Activated CD8-positive, alpha-beta memory T cell treated with anti-CD3 and anti-CD28 coated beads, Interleukin-2, amount 10 ng/mL, durations not matched to agents 7 days and 5 days (primary cell): Measurements from ENCODE around the gene GPR137. TPM values are rescaled to one million over a fixed set of nuclear protein-coding genes. Genes with fewer than 3 reads are reported as not detected.

Experiments
- ATAC-seq: fragments of 150-1000 bp; cut with Tn5 transposase; one replicate; pipeline ENCODE4 v1.10.0; 2021; ENCODE audit warnings: moderate library complexity
- CTCF ChIA-PET: fragments of 350-600 bp; sonication (Branson Sonifier 250); formaldehyde crosslinking; loops from one replicate; lab custom pipeline; 2021; ENCODE audit warnings: antibody characterized with exemption; lab: Charles Lee
- DNase-seq: peaks from one replicate; pipeline ENCODE4 v3.0.0-alpha.2; 2020
- H3K27ac Mint-ChIP-seq: one replicate; pipeline ENCODE4 v1.8.0; 2021; ENCODE audit warnings: mild to moderate bottlenecking, mixed read lengths
- H3K27me3 Mint-ChIP-seq: one replicate; pipeline ENCODE4 v1.8.0; 2021; ENCODE audit warnings: mixed read lengths
- H3K36me3 Mint-ChIP-seq: one replicate; pipeline ENCODE4 v1.8.0; 2021; ENCODE audit warnings: mild to moderate bottlenecking, mixed read lengths
- H3K4me1 Mint-ChIP-seq: one replicate; pipeline ENCODE4 v1.8.0; 2021; ENCODE audit warnings: mixed read lengths
- H3K4me3 Mint-ChIP-seq: one replicate; pipeline ENCODE4 v1.8.0; 2021; ENCODE audit warnings: mild to moderate bottlenecking, moderate library complexity, mixed read lengths
- H3K9me3 Mint-ChIP-seq: one replicate; pipeline ENCODE4 v1.8.0; 2022; ENCODE audit warnings: low read depth, mixed read lengths
- total RNA-seq, 2 experiments: library from RNA; stranded (reverse); gene quantifications; one replicate each; pipeline ENCODE4 v1.2.3, GENCODE V29; 2021

GPR137 gene
- total RNA-seq, 2 experiments from 2014 or later, result 32.9 to 46.0 TPM

DNA sequence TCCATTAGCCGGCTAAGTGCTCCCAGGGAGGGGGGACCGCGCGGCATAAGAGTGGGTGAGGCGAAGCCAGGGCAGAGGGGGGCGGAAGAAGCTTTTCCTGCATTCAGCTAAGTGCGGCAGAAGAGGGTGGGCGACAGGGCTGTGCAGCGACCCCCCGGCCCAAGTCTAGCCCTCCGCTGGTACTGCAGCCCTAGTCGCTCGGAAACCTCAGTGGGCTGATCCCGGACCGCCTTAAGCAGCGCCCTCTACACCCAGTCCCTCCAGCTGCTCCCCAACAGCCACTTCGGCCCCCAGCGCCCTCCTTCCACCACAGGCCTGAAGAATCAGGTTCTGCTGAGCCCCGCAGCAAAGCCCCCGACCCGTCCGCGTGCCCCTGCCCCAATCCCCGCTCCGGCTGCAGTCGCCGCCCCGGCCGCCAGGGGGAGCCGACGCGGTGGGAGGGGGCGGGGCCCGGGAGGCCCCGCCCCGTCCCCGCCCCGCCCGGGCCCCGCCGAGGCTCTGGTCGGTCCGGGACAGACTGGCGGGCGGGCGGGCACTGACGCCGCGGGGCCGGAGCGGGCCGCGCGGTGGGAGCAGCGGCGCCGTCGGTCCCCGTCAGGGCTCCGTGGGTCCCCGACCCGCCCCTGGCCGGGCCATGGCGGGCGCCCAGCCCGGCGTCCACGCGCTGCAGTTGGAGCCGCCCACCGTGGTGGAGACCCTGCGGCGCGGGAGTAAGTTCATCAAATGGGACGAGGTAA, 34.5 kb upstream of the GPR137 start, which contains the start of gene PLCB3:
Gene PLCB3 (plus strand): TSS at position 515 of the 737 bp plus-strand sequence. CDS start 120 bp downstream, at position 635.
- Mint-ChIP-seq H3K27me3 (no peaks in the 10 kb centered on the region), H3K4me1 (peaks cover 29% of the 10 kb centered on the region), H3K9me3 (no peaks in the 10 kb centered on the region), H3K27ac (peak within 1 kb of the TSS; percentile 72), H3K4me3 (peak within 1 kb of the TSS; percentile 89), H3K36me3 (peaks cover 2% of the 10 kb centered on the region)
- CTCF ChIA-PET, result interaction anchor here (0.8 to 12.3 kb wide), 18 partner anchors 9 to 81 kb away, joined by 3 to 146 read pairs (median 8); partner anchors contain the start of genes BAD, CATSPERZ, ESRRA and FERMT3
- ATAC-seq (peak; percentile 71), DNase-seq (peak; percentile 68)

DNA sequence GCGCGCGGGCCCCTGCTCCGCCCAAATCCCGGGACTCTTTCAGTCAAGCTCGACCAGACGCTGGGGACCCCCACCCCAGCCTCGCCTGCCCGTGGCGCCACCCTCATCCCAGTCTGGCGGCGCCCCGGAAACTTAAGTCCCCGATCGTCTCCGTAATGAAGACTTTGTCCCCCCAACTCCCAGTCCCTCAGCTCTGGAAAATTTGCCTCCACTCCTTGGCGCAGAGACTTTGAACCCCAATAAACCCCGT, 34.0 kb upstream of the GPR137 start:
- H3K27me3 Mint-ChIP-seq, result no peaks in the 10 kb centered on the region
- peak overlapping the region; percentile 89 for H3K4me3 Mint-ChIP-seq
- DNase-seq (no peak), ATAC-seq (no peak)
- peaks cover 2% of the 10 kb centered on the region for H3K36me3 Mint-ChIP-seq
- H3K4me1 Mint-ChIP-seq, result peaks cover 29% of the 10 kb centered on the region
- H3K9me3 Mint-ChIP-seq, result no peaks in the 10 kb centered on the region
- CTCF ChIA-PET, result interaction anchor here (1.0 to 12.3 kb wide), 13 partner anchors 9 to 81 kb away, joined by 4 to 146 read pairs (median 12); partner anchors contain the start of genes BAD, CATSPERZ, ESRRA and FERMT3
- peak overlapping the region; percentile 69 for H3K27ac Mint-ChIP-seq

DNA sequence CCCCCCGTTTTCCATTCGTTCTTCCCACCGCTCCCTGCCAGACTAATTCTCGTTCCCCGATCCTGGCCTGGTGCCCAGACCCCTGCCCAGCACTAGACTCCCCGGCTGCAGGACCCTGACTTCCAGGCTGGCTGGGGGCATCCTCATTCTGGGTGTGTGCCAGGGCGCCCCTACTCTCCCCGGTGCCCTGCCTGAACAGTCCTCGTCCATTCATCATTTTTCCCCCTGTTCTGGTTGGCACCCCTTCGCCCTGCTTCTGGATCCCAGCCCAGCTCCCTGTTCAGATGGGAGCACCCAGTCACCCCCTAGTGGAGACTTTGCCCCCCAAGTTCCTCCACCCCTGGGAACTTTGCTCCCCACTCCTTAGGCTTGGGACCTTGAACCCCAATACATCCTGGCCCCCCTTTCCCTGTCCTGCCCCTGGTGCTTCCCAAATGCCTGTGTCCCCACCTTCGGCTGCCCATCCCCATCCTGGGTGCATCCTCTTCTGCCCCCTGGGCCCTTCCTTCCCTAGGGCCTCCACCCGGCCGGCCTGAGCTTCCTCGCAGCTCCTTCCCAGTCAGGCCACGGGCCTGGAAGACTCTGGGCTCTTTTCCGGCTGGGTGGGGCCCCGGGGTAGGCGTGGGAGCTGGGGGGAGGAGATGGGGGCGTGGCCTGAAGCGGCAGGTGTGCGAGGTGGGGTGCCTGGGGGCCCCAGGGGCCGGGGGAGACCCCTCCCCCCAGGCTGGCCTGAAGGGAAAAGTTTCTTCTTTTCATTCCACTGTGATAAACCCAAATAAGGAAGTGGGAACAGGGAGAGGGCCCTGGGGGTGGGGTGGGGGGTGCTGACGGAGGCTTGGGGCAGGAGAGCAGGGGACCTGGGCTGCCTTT, 33.4 kb upstream of the GPR137 start:
- Mint-ChIP-seq H3K27me3 (no peaks in the 10 kb centered on the region), H3K36me3 (peaks cover 2% of the 10 kb centered on the region), H3K27ac (peak overlapping the region; percentile 69), H3K4me1 (peaks cover 26% of the 10 kb centered on the region), H3K9me3 (no peaks in the 10 kb centered on the region), H3K4me3 (peak overlapping the region; percentile 89)
- DNase-seq, result no peak
- CTCF ChIA-PET, result interaction anchor here (0.6 to 12.3 kb wide), 13 partner anchors 8 to 536 kb away, joined by 3 to 146 read pairs (median 12); partner anchors contain the start of genes BAD, CATSPERZ, ESRRA and FERMT3
- ATAC-seq, result no peak

DNA sequence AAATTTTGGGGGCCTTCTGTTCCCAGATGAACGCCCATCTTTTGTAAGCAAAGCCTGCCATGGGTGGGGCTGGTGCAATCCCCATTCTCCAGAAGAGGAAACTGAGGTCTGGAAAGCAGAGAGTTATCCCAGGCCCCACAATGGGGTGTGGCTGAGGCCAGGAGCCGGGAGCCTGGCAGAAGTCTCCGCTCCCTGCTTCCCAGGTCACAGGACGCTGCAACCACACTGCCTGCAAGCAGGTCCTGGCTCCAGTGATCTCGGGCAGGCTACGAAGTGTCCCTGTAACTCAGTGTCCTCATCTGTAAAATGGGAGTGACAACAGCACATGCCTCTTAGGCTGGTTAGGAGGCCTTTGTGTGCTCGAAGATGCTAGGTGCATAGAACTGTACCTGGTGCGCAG, 32.6 kb upstream of the GPR137 start:
- H3K27ac Mint-ChIP-seq, result no peak overlapping the region
- H3K9me3 Mint-ChIP-seq, result no peaks in the 10 kb centered on the region
- peaks cover 4% of the 10 kb centered on the region for H3K36me3 Mint-ChIP-seq
- no peaks in the 10 kb centered on the region for H3K27me3 Mint-ChIP-seq
- no peak overlapping the region for H3K4me3 Mint-ChIP-seq
- CTCF ChIA-PET, result interaction anchor here (1.1 to 4.7 kb wide), 6 partner anchors 11 to 48 kb away, joined by 5 to 68 read pairs (median 19); partner anchors contain the start of genes BAD, FKBP2 and GPR137
- no peak for ATAC-seq
- DNase-seq, result no peak
- H3K4me1 Mint-ChIP-seq, result peaks cover 23% of the 10 kb centered on the region

DNA sequence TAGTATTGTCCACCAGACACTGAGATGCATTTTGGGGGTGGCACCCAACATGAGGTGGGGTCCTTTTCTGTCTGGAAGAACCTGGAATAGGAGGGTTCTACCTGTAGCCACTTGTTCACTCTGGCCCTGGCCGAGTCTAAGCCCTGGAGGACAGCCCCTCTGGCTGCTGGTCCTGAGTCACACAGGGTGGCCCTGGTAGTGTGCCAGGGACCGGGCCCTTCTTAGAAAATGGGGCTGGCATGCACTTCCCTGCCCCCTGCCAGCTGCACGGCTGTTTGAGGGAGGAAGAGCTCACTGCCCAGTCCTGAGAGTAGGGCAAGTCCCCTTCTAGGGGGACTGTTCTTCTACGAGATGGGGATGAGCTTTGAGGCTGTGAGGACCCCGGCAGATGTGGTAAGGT, 32.2 kb upstream of the GPR137 start:
- H3K36me3 Mint-ChIP-seq, result peaks cover 4% of the 10 kb centered on the region
- no peaks in the 10 kb centered on the region for H3K27me3 Mint-ChIP-seq
- H3K4me3 Mint-ChIP-seq, result no peak overlapping the region
- H3K4me1 Mint-ChIP-seq, result peaks cover 21% of the 10 kb centered on the region
- ATAC-seq (no peak), DNase-seq (no peak)
- CTCF ChIA-PET, result interaction anchor here (0.9 to 1.9 kb wide), 4 partner anchors 13 to 49 kb away, joined by 4 to 7 read pairs (median 5); partner anchors contain the start of gene BAD
- no peaks in the 10 kb centered on the region for H3K9me3 Mint-ChIP-seq
- no peak overlapping the region for H3K27ac Mint-ChIP-seq

DNA sequence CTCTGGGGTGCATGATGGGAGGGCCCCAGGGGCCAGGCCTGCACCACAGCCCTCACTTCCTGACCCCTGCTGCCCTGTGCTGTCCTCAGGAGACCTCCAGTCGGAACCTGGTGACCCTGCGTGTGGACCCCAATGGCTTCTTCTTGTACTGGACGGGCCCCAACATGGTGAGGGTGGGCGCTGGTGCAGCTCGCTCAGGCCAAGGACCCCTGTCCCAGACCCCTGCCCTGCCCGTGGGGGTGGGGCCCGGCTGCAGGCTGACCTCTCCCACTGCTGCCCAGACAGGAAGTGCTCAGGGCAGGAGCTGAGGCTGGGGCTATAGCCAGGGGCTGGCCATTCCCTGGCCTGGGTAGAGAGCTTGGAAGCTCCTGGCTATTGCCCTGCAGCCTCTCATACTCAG, 31.3 kb upstream of the GPR137 start:
- Mint-ChIP-seq H3K36me3 (peaks cover 5% of the 10 kb centered on the region), H3K27me3 (no peaks in the 10 kb centered on the region), H3K4me3 (no peak overlapping the region), H3K9me3 (no peaks in the 10 kb centered on the region), H3K4me1 (peaks cover 24% of the 10 kb centered on the region), H3K27ac (no peak overlapping the region)
- no peak for ATAC-seq
- CTCF ChIA-PET, result interaction anchor here (0.9 to 1.9 kb wide), 4 partner anchors 12 to 50 kb away, joined by 4 to 7 read pairs (median 5); partner anchors contain the start of gene BAD
- DNase-seq, result no peak

DNA sequence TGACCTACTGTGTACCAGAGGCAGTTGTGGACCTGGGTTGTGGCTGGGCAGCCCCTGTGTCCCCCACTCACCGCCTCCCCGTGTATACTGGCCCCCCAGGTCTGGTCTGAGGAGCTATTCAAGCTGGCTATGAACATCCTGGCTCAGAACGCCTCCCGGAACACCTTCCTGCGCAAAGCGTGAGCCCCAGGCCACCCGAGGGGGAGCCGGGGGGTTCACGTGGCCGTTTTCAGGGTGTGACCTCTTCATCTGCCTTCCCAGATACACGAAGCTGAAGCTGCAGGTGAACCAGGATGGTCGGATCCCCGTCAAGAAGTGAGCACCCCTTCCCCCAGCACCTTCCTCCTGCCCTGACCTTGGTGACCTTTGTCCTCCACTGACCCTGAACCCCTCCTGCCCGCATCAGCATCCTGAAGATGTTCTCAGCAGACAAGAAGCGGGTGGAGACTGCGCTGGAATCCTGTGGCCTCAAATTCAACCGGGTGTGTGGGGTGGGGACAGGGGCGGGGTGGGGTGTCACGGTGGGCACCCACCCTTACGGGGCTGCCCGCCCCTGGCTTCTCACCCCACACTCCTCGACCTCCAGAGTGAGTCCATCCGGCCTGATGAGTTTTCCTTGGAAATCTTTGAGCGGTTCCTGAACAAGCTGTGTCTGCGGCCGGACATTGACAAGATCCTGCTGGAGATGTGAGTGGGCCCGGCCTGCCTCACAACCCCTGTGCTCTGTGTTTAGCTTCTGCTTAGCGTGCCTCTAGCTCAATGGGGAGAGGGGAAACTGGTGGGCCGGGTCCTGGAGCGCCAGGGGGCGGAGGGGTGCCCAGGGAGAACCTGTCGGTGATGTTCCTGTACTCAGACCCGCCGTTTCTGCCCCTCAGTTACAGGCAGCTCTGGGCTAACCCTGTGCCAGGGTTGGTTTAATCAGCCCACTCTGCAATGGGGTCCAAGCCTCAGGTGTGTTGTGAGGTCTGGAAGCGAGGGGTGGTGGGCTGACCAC, 30.2 kb upstream of the GPR137 start:
- H3K4me3 Mint-ChIP-seq, result no peak overlapping the region
- H3K36me3 Mint-ChIP-seq, result peaks cover 9% of the 10 kb centered on the region
- H3K27ac Mint-ChIP-seq, result no peak overlapping the region
- peaks cover 27% of the 10 kb centered on the region for H3K4me1 Mint-ChIP-seq
- no peaks in the 10 kb centered on the region for H3K27me3 Mint-ChIP-seq
- H3K9me3 Mint-ChIP-seq, result no peaks in the 10 kb centered on the region
- ATAC-seq (no peak), DNase-seq (no peak)
- CTCF ChIA-PET, result interaction anchor here (1.0 to 1.6 kb wide), 4 partner anchors 11 to 51 kb away, joined by 3 to 7 read pairs (median 5); no protein-coding TSS in a partner anchor

DNA sequence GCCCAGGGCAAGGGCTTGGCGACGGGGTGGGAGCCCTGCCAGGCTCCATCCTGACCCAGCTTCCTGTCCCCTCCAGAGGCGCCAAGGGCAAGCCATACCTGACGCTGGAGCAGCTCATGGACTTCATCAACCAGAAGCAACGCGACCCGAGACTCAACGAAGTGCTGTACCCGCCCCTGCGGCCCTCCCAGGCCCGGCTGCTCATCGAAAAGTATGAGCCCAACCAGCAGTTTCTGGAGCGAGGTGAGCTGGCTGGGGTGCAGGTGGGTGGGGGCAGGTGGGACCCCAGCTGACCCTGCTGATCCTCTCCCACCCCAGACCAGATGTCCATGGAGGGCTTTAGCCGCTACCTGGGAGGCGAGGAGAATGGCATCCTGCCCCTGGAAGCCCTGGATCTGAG, 29.3 kb upstream of the GPR137 start:
- ATAC-seq (no peak), DNase-seq (no peak)
- Mint-ChIP-seq H3K27me3 (no peaks in the 10 kb centered on the region), H3K36me3 (peaks cover 9% of the 10 kb centered on the region), H3K9me3 (no peaks in the 10 kb centered on the region), H3K4me1 (peaks cover 25% of the 10 kb centered on the region), H3K27ac (no peak overlapping the region), H3K4me3 (no peak overlapping the region)
- CTCF ChIA-PET, result interaction anchor here (1.0 to 1.5 kb wide), 3 partner anchors 12 to 52 kb away, joined by 3 to 5 read pairs (median 5); no protein-coding TSS in a partner anchor

DNA sequence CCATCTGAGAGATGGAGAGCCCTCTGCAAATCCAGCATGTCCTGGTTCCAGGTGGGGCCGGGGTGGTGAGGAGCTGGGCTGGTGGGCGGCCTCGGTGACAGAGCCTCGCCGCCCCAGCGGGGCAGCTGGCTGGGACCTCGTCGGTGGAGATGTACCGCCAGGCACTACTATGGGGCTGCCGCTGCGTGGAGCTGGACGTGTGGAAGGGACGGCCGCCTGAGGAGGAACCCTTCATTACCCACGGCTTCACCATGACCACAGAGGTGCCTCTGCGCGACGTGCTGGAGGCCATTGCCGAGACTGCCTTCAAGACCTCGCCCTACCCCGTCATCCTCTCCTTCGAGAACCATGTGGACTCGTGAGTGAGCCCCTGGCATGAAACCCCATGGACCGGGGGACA, 27.3 kb upstream of the GPR137 start:
- CTCF ChIA-PET, result interaction anchor here (1.0 to 1.7 kb wide), 5 partner anchors 8 to 69 kb away, joined by 3 to 6 read pairs (median 3); partner anchors contain the start of gene FKBP2
- H3K27ac Mint-ChIP-seq, result no peak overlapping the region
- no peaks in the 10 kb centered on the region for H3K27me3 Mint-ChIP-seq
- H3K9me3 Mint-ChIP-seq, result no peaks in the 10 kb centered on the region
- ATAC-seq, result no peak
- no peak for DNase-seq
- H3K4me1 Mint-ChIP-seq, result peaks cover 19% of the 10 kb centered on the region
- no peak overlapping the region for H3K4me3 Mint-ChIP-seq
- H3K36me3 Mint-ChIP-seq, result peaks cover 17% of the 10 kb centered on the region

DNA sequence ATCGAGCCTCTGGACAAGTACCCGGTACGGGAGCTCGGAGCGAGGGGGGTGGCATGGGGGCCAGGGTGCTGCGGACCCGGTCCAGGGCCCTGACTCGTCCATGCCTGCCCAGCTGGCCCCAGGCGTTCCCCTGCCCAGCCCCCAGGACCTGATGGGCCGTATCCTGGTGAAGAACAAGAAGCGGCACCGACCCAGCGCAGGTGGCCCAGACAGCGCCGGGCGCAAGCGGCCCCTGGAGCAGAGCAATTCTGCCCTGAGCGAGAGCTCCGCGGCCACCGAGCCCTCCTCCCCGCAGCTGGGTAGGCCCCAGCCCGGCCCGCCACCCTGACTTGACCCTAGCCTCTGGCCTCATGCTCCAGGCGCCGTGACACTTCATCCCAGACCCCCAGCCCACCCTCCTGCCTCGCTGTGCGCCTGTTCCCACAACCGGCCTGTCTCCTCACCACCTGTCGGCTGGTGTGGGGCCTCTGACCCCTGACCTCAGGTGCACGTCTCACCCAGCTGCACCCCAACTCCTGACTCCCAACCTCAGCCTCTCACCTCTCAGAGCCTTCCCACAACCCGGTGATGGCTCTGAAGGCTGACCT, 26.6 kb upstream of the GPR137 start:
- Mint-ChIP-seq H3K27me3 (no peaks in the 10 kb centered on the region), H3K36me3 (peaks cover 17% of the 10 kb centered on the region), H3K27ac (no peak overlapping the region), H3K9me3 (no peaks in the 10 kb centered on the region), H3K4me1 (peaks cover 13% of the 10 kb centered on the region), H3K4me3 (no peak overlapping the region)
- no peak for ATAC-seq
- DNase-seq, result no peak
- CTCF ChIA-PET, result interaction anchor here (1.1 to 1.7 kb wide), 4 partner anchors 9 to 69 kb away, joined by 3 to 6 read pairs (median 3); no protein-coding TSS in a partner anchor

DNA sequence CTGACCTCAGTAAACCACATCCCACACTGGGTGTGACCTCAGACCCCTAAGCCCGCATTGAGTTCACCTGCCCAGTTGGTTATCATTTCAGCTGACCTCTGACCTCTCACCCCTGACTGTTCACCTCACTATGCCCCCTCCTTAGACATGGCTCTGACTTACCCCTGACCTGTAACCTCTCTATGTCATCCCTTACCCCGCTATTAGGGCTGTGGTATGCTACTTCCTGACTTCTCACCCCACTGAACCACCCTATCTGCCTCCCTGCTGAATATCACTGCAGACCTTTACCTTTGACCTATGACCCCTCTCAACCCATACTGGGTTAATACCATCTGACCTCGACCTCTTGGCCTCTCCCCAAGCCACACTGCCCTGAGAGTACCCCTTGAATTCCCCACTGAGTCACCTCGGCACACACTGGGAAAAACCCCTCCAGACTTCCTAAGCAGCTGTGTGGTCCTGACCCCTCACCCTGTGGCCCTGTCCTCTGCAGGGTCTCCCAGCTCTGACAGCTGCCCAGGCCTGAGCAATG, 26.0 kb upstream of the GPR137 start:
- DNase-seq (no peak), ATAC-seq (no peak)
- CTCF ChIA-PET, result interaction anchor here (1.2 to 2.3 kb wide), 3 partner anchors 8 to 52 kb away, joined by 3 to 7 read pairs (median 4); no protein-coding TSS in a partner anchor
- H3K36me3 Mint-ChIP-seq, result peaks cover 17% of the 10 kb centered on the region
- no peaks in the 10 kb centered on the region for H3K9me3 Mint-ChIP-seq
- H3K27me3 Mint-ChIP-seq, result no peaks in the 10 kb centered on the region
- peaks cover 11% of the 10 kb centered on the region for H3K4me1 Mint-ChIP-seq
- no peak overlapping the region for H3K4me3 Mint-ChIP-seq
- peak overlapping the region; percentile 49 for H3K27ac Mint-ChIP-seq
